SK-N-MC (cell line): ENCODE data around the gene ABHD16B.

Experiments
- DNase-seq: peaks from one replicate; pipeline ENCODE4 v3.0.0-alpha.2; 2011; ENCODE audit warnings: low read depth, low spot score
- H3K27ac ChIP-seq: fragments of 200-600 bp; sonication (generic); 2 replicates; pipeline ENCODE4 v1.5.1; 2016; ENCODE audit warnings: mixed run types
- H3K36me3 ChIP-seq: fragments of 200-600 bp; sonication (generic); 2 replicates; pipeline ENCODE4 v1.6.1; 2017; ENCODE audit warnings: antibody characterized with exemption, low read length, mixed read lengths; ENCODE audit not compliant: insufficient read depth
- H3K4me3 ChIP-seq: fragments of 200-600 bp; sonication (generic); 2 replicates; pipeline ENCODE4 v1.5.1; 2016
- H3K9ac ChIP-seq: fragments of 200-600 bp; sonication (generic); 2 replicates; pipeline ENCODE4 v1.8.0; 2017; ENCODE audit warnings: mixed run types, mixed read lengths; ENCODE audit not compliant: insufficient read length
- H3K9me3 ChIP-seq: fragments of 200-600 bp; sonication (generic); 2 replicates; pipeline ENCODE4 v1.6.1; 2017; ENCODE audit warnings: low read depth, mild to moderate bottlenecking, antibody characterized with exemption, low read length, moderate library complexity, mixed read lengths
- EZH2 ChIP-seq: fragments of 200-600 bp; sonication (generic); IDR thresholded peaks from one replicate; pipeline ENCODE4 v1.6.1; 2017; ENCODE audit warnings: antibody characterized with exemption
- FOXP2 ChIP-seq: optimal IDR thresholded peaks from 2 replicates; pipeline ENCODE3; 2011; ENCODE audit warnings: mild to moderate bottlenecking, moderate library complexity; ENCODE audit not compliant: insufficient read depth; ENCODE audit errors: extremely low read length, control extremely low read depth
- POLR2AphosphoS5 ChIP-seq: IDR thresholded peaks from 2 replicates; pipeline ENCODE4 v1.6.1; 2012; ENCODE audit warnings: mild to moderate bottlenecking, low read depth, low read length, borderline replicate concordance

Gene ABHD16B

GRCh38 chr20:63895952-63896263 is 34.6 kb downstream of the ABHD16B start:
- H3K9me3 ChIP-seq: no peaks in the 10 kb centered on the region
- TF ChIP-seq EZH2: no peak
- no peak for TF ChIP-seq FOXP2
- no peak for TF ChIP-seq POLR2AphosphoS5
- H3K36me3 ChIP-seq: no peaks in the 10 kb centered on the region; the same call in 1 of the 2 replicates
- no peak for DNase-seq
- H3K4me3 ChIP-seq: peak overlapping the region; percentile 89
- H3K27ac ChIP-seq: peak overlapping the region; percentile 0; the same call in 1 of the 2 replicates
- peak overlapping the region; percentile 78 for H3K9ac ChIP-seq

- H3K36me3 ChIP-seq: no peaks in the 10 kb centered on the region; the same call in 1 of the 2 replicates
- H3K4me3 ChIP-seq: peak overlapping the region; percentile 89
- H3K9ac ChIP-seq: peak overlapping the region; percentile 78
- TF ChIP-seq POLR2AphosphoS5 (no peak), EZH2 (no peak), FOXP2 (no peak)
- H3K9me3 ChIP-seq: no peaks in the 10 kb centered on the region
- no peak overlapping the region for H3K27ac ChIP-seq
- DNase-seq: no peak
These were observed 35.2 kb downstream of the ABHD16B start for GRCh38 chr20:63896264-63897105.

GRCh38 chr20:63897978-63898561 is 36.8 kb downstream of the ABHD16B start:
- no peak for TF ChIP-seq POLR2AphosphoS5
- no peak for TF ChIP-seq EZH2
- TF ChIP-seq FOXP2: no peak
- H3K27ac ChIP-seq: no peak overlapping the region

GRCh38 chr20:63898882-63899558 is 37.7 kb downstream of the ABHD16B start:
- DNase-seq: no peak
- no peak overlapping the region for H3K27ac ChIP-seq
- TF ChIP-seq FOXP2: no peak
- no peak for TF ChIP-seq EZH2
- no peak for TF ChIP-seq POLR2AphosphoS5
- H3K9me3 ChIP-seq: no peaks in the 10 kb centered on the region
- H3K4me3 ChIP-seq: no peak overlapping the region
- H3K36me3 ChIP-seq: no peaks in the 10 kb centered on the region; the same call in 1 of the 2 replicates
- H3K9ac ChIP-seq: no peak overlapping the region

More at GRCh38 chr20:63897978-63898561, 36.8 kb downstream of the ABHD16B start:
- Histone ChIP-seq H3K36me3 (no peaks in the 10 kb centered on the region; the same call in 1 of the 2 replicates), H3K4me3 (no peak overlapping the region), H3K9me3 (no peaks in the 10 kb centered on the region), H3K9ac (no peak overlapping the region)
- no peak for DNase-seq

- Histone ChIP-seq H3K36me3 (no peaks in the 10 kb centered on the region; the same call in 1 of the 2 replicates), H3K9ac (no peak overlapping the region), H3K4me3 (no peak overlapping the region), H3K27ac (no peak overlapping the region), H3K9me3 (no peaks in the 10 kb centered on the region)
- DNase-seq: no peak
- no peak for TF ChIP-seq FOXP2
- TF ChIP-seq EZH2: no peak
- no peak for TF ChIP-seq POLR2AphosphoS5
These were observed 39.1 kb downstream of the ABHD16B start for GRCh38 chr20:63900413-63900812.

GRCh38 chr20:63903796-63904561 is 42.7 kb downstream of the ABHD16B start:
- H3K9ac ChIP-seq: no peak overlapping the region
- TF ChIP-seq EZH2 (no peak), FOXP2 (no peak), POLR2AphosphoS5 (no peak)
- no peak overlapping the region for H3K27ac ChIP-seq
- DNase-seq: no peak
- H3K9me3 ChIP-seq: no peaks in the 10 kb centered on the region
- no peaks in the 10 kb centered on the region; the same call in 1 of the 2 replicates for H3K36me3 ChIP-seq
- no peak overlapping the region for H3K4me3 ChIP-seq

- no peak for DNase-seq
- Histone ChIP-seq H3K27ac (no peak overlapping the region), H3K9ac (no peak overlapping the region), H3K36me3 (no peaks in the 10 kb centered on the region; the same call in 1 of the 2 replicates), H3K9me3 (no peaks in the 10 kb centered on the region), H3K4me3 (no peak overlapping the region)
- TF ChIP-seq POLR2AphosphoS5: no peak
- TF ChIP-seq FOXP2: no peak
- no peak for TF ChIP-seq EZH2
These were observed 46.8 kb downstream of the ABHD16B start for GRCh38 chr20:63908008-63908682.
